Activated T-cell treated with anti-CD3 and anti-CD28 coated beads, Interleukin-2, amount 50 U/mL, for 4 hours (primary cell): Measurements from ENCODE around the gene AOPEP. TPM values are rescaled to one million over a fixed set of nuclear protein-coding genes. Genes with fewer than 3 reads are reported as not detected.

Experiments
- ATAC-seq, 2 donors: fragments of 200-7000 bp; cut with Tn5 transposase; one replicate each; pipeline ENCODE4 v1.10.0; 2021
- DNase-seq: peaks from one replicate; pipeline ENCODE4 v3.0.0-alpha.2; 2020
- H3K27me3 Mint-ChIP-seq: one replicate; pipeline ENCODE4 v1.8.0; 2021; ENCODE audit warnings: low read depth, mixed read lengths
- H3K36me3 Mint-ChIP-seq: one replicate; pipeline ENCODE4 v1.8.0; 2022; ENCODE audit warnings: mixed read lengths; ENCODE audit not compliant: insufficient read depth
- H3K4me1 Mint-ChIP-seq: one replicate; pipeline ENCODE4 v1.8.0; 2021; ENCODE audit warnings: low read depth, mixed read lengths
- H3K4me3 Mint-ChIP-seq: one replicate; pipeline ENCODE4 v1.8.0; 2021; ENCODE audit warnings: mild to moderate bottlenecking, moderate library complexity, mixed read lengths
- H3K9me3 Mint-ChIP-seq: one replicate; pipeline ENCODE4 v1.8.0; 2021; ENCODE audit warnings: mixed read lengths
- total RNA-seq, 3 donors: library from RNA; stranded (reverse); gene quantifications; one replicate each; pipeline ENCODE4 v1.2.1, GENCODE V29; 2021

Gene AOPEP
- total RNA-seq, 3 donors from 2014 or later: 7.1 to 7.9 (median 7.4) TPM

- ATAC-seq: no peak
- DNase-seq: no peak
- Mint-ChIP-seq H3K36me3 (peaks cover 10% of the 10 kb centered on the region), H3K4me1 (no peaks in the 10 kb centered on the region), H3K27me3 (no peaks in the 10 kb centered on the region), H3K9me3 (no peaks in the 10 kb centered on the region), H3K4me3 (no peak overlapping the region)
Measured at GRCh38 chr9:95067897-95068296, 341.4 kb downstream of the AOPEP start.

- Mint-ChIP-seq H3K27me3 (no peaks in the 10 kb centered on the region), H3K9me3 (no peaks in the 10 kb centered on the region), H3K4me3 (no peak overlapping the region), H3K4me1 (no peaks in the 10 kb centered on the region), H3K36me3 (no peaks in the 10 kb centered on the region)
- ATAC-seq (no peak), DNase-seq (no peak)
Measured at GRCh38 chr9:95070549-95071021, 344.1 kb downstream of the AOPEP start.

GRCh38 chr9:95071450-95071849 lies 345.0 kb downstream of the AOPEP start:
- Mint-ChIP-seq H3K4me3 (no peak overlapping the region), H3K4me1 (no peaks in the 10 kb centered on the region), H3K27me3 (no peaks in the 10 kb centered on the region), H3K36me3 (no peaks in the 10 kb centered on the region), H3K9me3 (no peaks in the 10 kb centered on the region)
- ATAC-seq (no peak), DNase-seq (no peak)

- H3K27me3 Mint-ChIP-seq: no peaks in the 10 kb centered on the region
- no peaks in the 10 kb centered on the region for H3K36me3 Mint-ChIP-seq
- H3K4me3 Mint-ChIP-seq: no peak overlapping the region
- no peak for DNase-seq
- H3K4me1 Mint-ChIP-seq: no peaks in the 10 kb centered on the region
- no peaks in the 10 kb centered on the region for H3K9me3 Mint-ChIP-seq
- ATAC-seq: no peak
Measured at GRCh38 chr9:95071925-95072324, 345.4 kb downstream of the AOPEP start.

GRCh38 chr9:95073042-95073607 lies 346.6 kb downstream of the AOPEP start:
- H3K27me3 Mint-ChIP-seq: no peaks in the 10 kb centered on the region
- no peaks in the 10 kb centered on the region for H3K36me3 Mint-ChIP-seq
- DNase-seq (no peak), ATAC-seq (no peak)
- no peak overlapping the region for H3K4me3 Mint-ChIP-seq
- H3K9me3 Mint-ChIP-seq: no peaks in the 10 kb centered on the region
- no peaks in the 10 kb centered on the region for H3K4me1 Mint-ChIP-seq

- Mint-ChIP-seq H3K27me3 (no peaks in the 10 kb centered on the region), H3K36me3 (no peaks in the 10 kb centered on the region), H3K4me3 (no peak overlapping the region), H3K9me3 (no peaks in the 10 kb centered on the region), H3K4me1 (no peaks in the 10 kb centered on the region)
- DNase-seq: no peak
- no peak for ATAC-seq
Measured at GRCh38 chr9:95073918-95074317, 347.4 kb downstream of the AOPEP start.

GRCh38 chr9:95074632-95075031 lies 348.1 kb downstream of the AOPEP start:
- Mint-ChIP-seq H3K4me1 (no peaks in the 10 kb centered on the region), H3K4me3 (no peak overlapping the region), H3K9me3 (no peaks in the 10 kb centered on the region), H3K27me3 (no peaks in the 10 kb centered on the region), H3K36me3 (no peaks in the 10 kb centered on the region)
- ATAC-seq (no peak), DNase-seq (no peak)

GRCh38 chr9:95075700-95076099 lies 349.2 kb downstream of the AOPEP start:
- DNase-seq: no peak
- Mint-ChIP-seq H3K4me1 (no peaks in the 10 kb centered on the region), H3K27me3 (no peaks in the 10 kb centered on the region), H3K4me3 (no peak overlapping the region), H3K36me3 (no peaks in the 10 kb centered on the region), H3K9me3 (no peaks in the 10 kb centered on the region)
- no peak for ATAC-seq

- ATAC-seq (no peak), DNase-seq (no peak)
- Mint-ChIP-seq H3K4me3 (no peak overlapping the region), H3K9me3 (no peaks in the 10 kb centered on the region), H3K27me3 (no peaks in the 10 kb centered on the region), H3K4me1 (no peaks in the 10 kb centered on the region), H3K36me3 (no peaks in the 10 kb centered on the region)
Measured at GRCh38 chr9:95076696-95077052, 350.2 kb downstream of the AOPEP start.

GRCh38 chr9:95077053-95077765 lies 350.7 kb downstream of the AOPEP start:
- no peaks in the 10 kb centered on the region for H3K4me1 Mint-ChIP-seq
- no peaks in the 10 kb centered on the region for H3K36me3 Mint-ChIP-seq
- no peaks in the 10 kb centered on the region for H3K9me3 Mint-ChIP-seq
- no peak for ATAC-seq
- no peak overlapping the region for H3K4me3 Mint-ChIP-seq
- H3K27me3 Mint-ChIP-seq: no peaks in the 10 kb centered on the region
- DNase-seq: no peak

GRCh38 chr9:95077766-95078370 lies 351.4 kb downstream of the AOPEP start:
- H3K4me1 Mint-ChIP-seq: no peaks in the 10 kb centered on the region
- H3K27me3 Mint-ChIP-seq: no peaks in the 10 kb centered on the region
- no peaks in the 10 kb centered on the region for H3K9me3 Mint-ChIP-seq
- no peak overlapping the region for H3K4me3 Mint-ChIP-seq
- no peaks in the 10 kb centered on the region for H3K36me3 Mint-ChIP-seq
- DNase-seq (no peak), ATAC-seq (no peak)

- Mint-ChIP-seq H3K4me3 (no peak overlapping the region), H3K4me1 (no peaks in the 10 kb centered on the region), H3K36me3 (peaks cover 3% of the 10 kb centered on the region), H3K27me3 (no peaks in the 10 kb centered on the region), H3K9me3 (no peaks in the 10 kb centered on the region)
- no peak for ATAC-seq
- DNase-seq: no peak
Measured at GRCh38 chr9:95078511-95078910, 352.0 kb downstream of the AOPEP start.

- Mint-ChIP-seq H3K9me3 (no peaks in the 10 kb centered on the region), H3K36me3 (peaks cover 6% of the 10 kb centered on the region), H3K27me3 (no peaks in the 10 kb centered on the region), H3K4me3 (no peak overlapping the region), H3K4me1 (no peaks in the 10 kb centered on the region)
- DNase-seq: no peak
- ATAC-seq: no peak
Measured at GRCh38 chr9:95078939-95079338, 352.4 kb downstream of the AOPEP start.

- Mint-ChIP-seq H3K4me3 (no peak overlapping the region), H3K27me3 (no peaks in the 10 kb centered on the region), H3K36me3 (peaks cover 6% of the 10 kb centered on the region), H3K4me1 (no peaks in the 10 kb centered on the region), H3K9me3 (no peaks in the 10 kb centered on the region)
- DNase-seq (no peak), ATAC-seq (no peak)
Measured at GRCh38 chr9:95079461-95079860, 353.0 kb downstream of the AOPEP start.
